Measurements from ENCODE around the gene NRDC.

DNA sequence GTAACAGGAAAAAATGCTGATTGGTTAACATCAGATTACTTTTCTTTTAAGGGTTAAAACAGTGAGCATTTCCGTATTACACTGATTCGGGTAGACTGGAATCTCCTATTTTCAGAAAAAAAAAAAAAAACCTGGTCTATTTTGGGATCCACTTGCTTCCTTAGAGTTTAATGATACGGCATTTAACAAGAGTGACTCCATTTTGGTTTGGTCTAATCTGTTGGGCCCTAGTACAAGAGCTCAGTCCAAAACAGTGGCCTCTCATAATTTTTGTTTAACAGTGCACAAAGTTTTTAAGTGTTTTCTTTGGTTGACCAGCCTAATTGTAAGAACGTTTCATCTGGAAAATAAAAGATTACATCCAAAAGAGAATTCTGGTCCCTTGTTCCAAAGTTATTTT, 120.2 kb downstream of the NRDC start:
- TF ChIP-seq KDM1A (IDR thresholded peaks at IDR 0.05; ENCODE audit: borderline replicate concordance, low read length) (no peak), RFX5 (IDR thresholded peaks at IDR 0.05; ENCODE audit: borderline replicate concordance, low read depth, low read length) (no peak), CTBP2 (IDR thresholded peaks at IDR 0.05; ENCODE audit: borderline replicate concordance, insufficient read depth, insufficient read length, low read length) (no peak), GABPA (IDR thresholded peaks at IDR 0.05; ENCODE audit: borderline replicate concordance, insufficient read depth, low read length) (no peak), CHD1 (IDR thresholded peaks at IDR 0.05; ENCODE audit: low read depth, low read length) (no peak), GTF2F1 (IDR thresholded peaks at IDR 0.05; ENCODE audit: borderline replicate concordance, low read depth, low read length) (no peak), BCL11A (IDR thresholded peaks at IDR 0.05; ENCODE audit: low read depth in 2 of 2, low read length in 2 of 2) (no peak), SIN3A (conservative IDR thresholded peaks at IDR 0.05 in 1 of 2, IDR thresholded peaks at IDR 0.05 in 1 of 2; ENCODE audit: low read depth in 1 of 2, low read length in 2 of 2) (no peak), POLR2A (IDR thresholded peaks at IDR 0.05; ENCODE audit: control extremely low read depth in 1 of 2, low read depth in 2 of 2, low read length in 2 of 2) (no peak)
- TF ChIP-seq, protein P1, sequence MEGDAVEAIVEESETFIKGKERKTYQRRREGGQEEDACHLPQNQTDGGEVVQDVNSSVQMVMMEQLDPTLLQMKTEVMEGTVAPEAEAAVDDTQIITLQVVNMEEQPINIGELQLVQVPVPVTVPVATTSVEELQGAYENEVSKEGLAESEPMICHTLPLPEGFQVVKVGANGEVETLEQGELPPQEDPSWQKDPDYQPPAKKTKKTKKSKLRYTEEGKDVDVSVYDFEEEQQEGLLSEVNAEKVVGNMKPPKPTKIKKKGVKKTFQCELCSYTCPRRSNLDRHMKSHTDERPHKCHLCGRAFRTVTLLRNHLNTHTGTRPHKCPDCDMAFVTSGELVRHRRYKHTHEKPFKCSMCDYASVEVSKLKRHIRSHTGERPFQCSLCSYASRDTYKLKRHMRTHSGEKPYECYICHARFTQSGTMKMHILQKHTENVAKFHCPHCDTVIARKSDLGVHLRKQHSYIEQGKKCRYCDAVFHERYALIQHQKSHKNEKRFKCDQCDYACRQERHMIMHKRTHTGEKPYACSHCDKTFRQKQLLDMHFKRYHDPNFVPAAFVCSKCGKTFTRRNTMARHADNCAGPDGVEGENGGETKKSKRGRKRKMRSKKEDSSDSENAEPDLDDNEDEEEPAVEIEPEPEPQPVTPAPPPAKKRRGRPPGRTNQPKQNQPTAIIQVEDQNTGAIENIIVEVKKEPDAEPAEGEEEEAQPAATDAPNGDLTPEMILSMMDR (IDR thresholded peaks at IDR 0.05; ENCODE audit: control extremely low read depth in 1 of 3, insufficient read depth in 1 of 3, low read depth in 1 of 3, low read length in 3 of 3), result no peak

Data from H1 (cell line).